ENCODE data around the gene SARNP.
"Not testable (repeated sequence)": the region's sequence is repeated elsewhere in the genome, so short reads cannot be mapped to it uniquely, and the experiment has no call there.

Gene SARNP

DNA sequence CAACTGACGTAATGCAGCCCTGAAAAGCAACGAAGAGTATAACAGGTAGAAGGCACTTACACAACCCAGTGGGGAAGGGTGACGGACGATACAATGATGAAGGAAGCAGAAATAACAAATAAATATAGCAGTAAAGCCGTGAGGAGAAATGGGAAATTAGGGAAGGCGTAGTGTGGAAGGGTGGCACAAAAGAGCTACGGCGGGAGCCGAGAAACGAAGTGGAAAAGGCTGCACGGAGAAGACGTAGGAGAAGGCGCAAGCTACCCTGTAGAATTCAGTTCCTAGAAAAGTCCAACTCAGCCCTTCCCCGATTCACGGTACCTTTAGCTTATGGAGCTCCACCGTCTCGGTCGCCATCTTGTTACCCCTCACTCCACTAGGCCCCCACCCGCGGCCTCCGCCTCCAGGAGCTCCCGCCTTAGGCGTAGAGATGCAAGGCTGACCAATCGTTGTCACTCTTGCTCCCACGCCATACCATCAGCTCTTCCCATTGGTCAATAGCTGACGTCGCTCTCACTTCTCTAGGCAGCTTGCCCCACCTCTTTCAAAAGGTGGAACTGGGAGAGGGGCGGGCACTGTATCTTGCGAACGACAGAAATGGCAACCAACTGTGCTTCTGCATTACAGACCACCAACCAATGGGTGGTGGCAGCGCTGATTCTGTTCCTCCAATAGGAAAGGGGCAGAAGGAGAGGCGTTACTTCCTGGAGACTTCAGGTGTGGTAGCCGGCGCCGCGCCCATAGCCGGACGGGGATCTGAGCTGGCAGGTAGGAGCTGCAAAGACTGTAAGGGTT is at the start of gene SARNP, which contains the start of gene ORMDL2:
TSS of gene SARNP (minus strand) at position 380 of the 795 bp plus-strand sequence. CDS start at position 357, 23 bp downstream.
TSS of gene ORMDL2 (plus strand) at position 697 of the 795 bp plus-strand sequence. CDS start 959 bp downstream, outside the sequence.
- DNase-seq: peak; percentile 93

DNA sequence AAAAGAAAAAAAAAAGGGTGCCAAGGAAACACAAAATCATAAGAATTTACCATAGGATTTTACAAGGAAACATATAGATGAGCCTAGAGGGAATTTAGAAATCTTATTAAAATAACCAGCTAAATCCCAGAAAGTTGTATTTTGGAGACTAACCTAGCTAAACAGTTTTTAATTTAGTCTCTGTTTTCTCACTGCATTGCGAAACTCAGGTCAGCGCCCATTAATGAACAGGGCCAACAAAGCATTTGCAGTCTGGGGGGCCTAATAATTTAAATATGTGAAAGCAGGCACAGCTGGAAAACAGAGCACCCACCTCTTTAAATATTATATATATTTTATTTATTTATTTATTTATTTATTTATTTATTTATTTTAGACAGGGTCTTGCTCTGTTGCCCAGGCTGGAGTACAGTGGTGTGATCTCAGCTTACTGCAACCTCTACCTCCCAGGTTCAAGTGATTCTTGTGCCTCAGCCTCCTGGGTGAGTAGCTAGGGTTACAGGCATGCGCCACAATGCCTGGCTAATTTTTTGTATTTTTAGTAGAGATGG is 49.0 kb upstream of the SARNP start:
- not testable (repeated sequence) for DNase-seq

GRCh38 chr12:55865327-55865726 is 47.8 kb upstream of the SARNP start:
- no peak for DNase-seq

DNA sequence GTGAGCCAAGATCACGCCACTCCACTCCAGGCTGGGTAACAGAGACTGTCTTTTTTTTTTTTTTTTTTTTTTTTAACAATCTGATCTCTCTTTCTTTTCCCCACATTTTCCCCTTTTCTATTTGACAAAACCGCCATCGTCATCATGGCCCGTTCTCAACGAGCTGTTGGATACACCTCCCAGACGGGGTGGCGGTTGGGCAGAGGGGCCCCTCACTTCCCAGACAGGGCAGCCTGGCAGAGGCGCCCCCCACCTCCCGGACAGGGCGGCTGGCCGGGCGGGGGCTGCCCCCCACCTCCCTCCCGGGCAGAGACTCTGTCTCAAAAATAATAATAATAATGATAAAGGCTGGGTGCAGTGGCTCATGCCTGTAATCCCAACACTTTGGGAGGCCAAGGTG is 45.4 kb upstream of the SARNP start:
- not testable (repeated sequence) for DNase-seq

DNA sequence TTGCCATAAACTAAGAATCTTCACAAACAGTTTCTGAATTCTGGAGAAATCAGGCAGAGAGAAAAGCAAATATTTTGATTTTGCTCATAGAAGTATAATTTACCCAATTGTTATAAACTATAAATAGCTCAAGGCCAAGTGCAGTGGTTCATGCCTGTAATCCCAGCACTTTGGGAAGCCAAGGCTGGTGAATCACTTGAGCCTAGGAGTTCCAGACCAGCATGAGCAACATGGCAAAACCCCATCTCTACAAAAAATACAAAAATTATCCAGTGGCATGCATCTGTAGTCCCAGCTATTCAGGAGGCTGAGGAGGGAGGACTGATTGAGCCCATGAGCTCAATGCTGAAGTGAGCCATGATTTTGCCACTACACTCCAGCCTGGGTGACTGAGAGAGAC is 44.8 kb upstream of the SARNP start:
- DNase-seq: no peak

DNA sequence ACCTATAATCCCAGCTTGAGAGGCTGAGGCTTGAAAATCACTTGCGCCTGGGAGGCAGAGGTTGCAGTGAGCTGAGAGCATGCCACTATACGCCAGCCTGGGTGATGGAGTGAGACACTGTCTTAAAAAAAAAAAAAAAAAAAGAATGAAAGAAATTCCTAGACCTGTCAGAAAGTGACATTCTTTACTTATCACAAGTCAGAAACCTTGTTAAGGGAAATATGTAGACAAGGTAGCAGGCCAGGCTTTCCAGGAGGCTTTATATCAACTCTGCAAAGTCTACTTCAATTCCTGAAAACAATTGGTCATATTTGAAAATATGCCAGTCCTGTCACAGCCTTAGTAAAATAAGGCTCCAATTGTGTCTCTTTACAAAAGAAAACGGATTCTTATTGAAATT is 44.3 kb upstream of the SARNP start:
- DNase-seq: no peak

DNA sequence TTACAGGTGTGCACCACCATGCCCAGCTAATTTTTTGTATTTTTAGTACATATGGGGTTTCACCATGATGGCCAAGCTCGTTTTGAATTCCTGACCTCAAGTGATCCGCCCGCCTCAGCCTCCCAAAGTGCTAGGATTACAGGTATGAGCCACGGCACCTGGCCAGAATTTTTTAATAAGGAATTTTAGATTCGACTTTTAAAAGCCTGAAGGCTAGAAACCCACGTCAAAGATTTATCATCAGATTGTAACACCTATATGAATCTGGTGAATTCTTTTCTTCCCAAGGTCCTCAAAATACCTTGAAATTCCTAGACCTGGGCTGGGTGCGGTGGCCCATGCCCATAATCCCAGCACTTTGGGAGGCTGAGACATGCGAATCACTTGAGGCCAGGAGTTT is 43.9 kb upstream of the SARNP start:
- DNase-seq: no peak

DNA sequence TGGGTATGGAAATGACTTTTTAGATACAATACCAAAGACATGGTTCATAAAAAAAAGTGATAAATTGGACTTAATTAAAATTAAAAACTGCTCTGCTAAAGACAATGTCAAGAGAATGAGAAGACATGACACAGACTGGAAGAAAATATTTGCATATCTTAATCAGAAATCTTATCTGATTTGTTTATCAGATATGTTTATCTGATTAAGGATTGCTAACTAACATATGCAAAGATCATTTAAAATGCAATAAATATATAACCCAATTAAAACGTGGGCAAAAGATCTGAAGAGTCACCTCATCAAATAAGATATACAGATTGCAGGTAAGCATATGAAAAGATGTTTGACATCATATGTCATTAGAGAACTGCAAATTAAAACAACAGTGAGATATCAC is 35.2 kb upstream of the SARNP start:
- no peak for DNase-seq

- DNase-seq: no peak
Measured at GRCh38 chr12:55850893-55851292, 33.4 kb upstream of the SARNP start.

DNA sequence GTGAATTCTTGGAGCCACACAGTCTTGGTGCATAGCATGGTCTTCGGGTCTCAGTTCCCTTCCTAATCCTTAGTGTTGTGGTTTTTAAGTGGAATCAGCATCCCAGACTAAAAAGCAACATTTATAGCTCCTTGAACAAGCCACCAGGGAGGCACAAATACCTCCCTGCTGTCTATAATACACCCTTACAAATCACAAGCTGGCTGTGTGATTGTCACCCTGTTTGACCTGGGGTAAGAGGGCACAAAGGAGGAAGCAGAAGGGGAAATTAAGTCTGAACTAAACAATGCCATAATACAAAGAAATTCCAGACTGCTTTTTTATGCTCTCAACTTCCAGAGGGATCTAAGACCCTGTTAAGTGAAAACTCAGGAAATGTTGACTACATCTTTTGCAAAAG is 32.9 kb upstream of the SARNP start:
- no peak for DNase-seq

- no peak for DNase-seq
Measured at GRCh38 chr12:55849616-55850343, 32.3 kb upstream of the SARNP start.

GRCh38 chr12:55847603-55848291 is 30.2 kb upstream of the SARNP start:
- DNase-seq: no peak

DNA sequence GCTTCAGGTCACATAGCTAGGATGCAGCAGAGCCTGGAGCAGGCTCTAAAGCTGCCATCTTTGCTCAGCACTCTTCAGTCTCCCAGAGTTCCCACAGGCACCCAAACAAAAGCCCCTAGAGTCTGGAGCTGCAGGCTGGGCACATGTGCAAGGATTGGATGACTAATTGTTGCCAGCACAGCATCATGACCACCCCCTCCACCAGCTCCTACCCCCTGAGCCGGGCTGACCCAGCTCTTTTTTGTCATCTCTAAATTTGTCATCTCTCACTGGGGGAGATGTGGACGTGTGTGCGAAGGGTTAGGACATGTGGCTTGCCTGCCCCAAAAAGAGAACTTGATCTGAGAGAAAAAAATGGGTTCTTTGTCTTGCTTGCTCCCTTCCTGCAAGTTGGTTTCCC is 29.5 kb upstream of the SARNP start:
- DNase-seq: no peak

- DNase-seq: no peak
Measured at GRCh38 chr12:55845785-55846496, 28.4 kb upstream of the SARNP start.

GRCh38 chr12:55845361-55845760 is 27.8 kb upstream of the SARNP start:
- DNase-seq: no peak

- no peak for DNase-seq
Measured at GRCh38 chr12:55844961-55845360, 27.4 kb upstream of the SARNP start.

DNA sequence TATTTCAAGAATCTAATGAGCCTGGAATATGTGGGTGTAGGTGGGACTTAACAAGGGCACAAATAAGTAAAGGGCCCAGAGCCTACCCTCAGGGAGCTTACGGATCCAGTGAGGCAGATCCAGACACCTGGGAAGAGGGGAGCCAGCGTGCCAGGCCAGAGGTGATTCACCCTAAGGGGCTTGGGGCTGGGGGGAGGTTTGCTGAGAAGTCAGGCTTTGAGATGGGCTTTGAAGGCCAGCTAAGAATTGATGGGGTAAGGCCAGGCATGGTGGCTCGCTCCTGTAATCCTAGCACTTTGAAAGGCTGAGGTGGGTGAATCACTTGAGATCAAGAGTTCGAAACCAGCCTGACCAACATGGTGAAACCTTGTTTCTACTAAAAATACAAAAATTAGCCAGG is 25.9 kb upstream of the SARNP start:
- no peak for DNase-seq

DNA sequence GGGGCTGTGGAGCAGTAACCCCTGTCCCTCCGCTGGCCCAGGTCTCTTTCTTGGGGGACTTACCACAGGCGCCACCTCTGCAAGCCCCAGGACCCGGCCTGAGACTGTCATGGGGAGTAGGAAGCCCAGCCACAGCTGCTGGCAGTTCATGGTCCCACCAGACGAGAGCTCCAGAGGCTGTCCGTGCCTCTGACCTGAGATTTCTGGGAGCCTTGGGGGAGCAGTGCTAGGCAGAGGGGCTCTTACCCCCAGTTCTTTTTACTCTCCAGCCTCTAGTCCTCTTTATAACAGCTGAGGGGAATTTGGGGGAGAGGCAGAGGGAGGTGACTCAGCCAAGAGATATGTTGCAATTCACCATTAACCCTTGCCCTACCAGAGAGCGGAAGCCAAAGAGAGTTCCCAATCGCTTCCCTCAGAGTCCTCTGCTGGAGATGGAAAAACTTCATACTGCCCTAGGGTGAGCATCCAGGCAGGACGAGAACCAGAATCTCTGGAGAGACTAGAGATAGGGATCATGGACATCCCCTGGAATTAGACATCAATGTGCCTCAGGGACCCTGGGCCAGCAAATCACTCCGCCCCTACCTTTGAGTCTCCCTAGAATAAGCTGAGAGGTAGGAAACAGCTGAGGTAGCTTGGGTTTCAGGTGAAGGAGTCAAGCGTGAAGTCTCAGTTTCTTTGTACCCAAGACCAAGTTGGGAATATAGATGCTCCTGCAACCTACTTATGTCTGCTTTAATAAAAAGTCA is 25.3 kb upstream of the SARNP start, which contains the start of gene MMP19:
TSS of gene MMP19 (minus strand) at position 256 of the 749 bp plus-strand sequence. CDS start at position 150, 106 bp downstream.
- no peak for DNase-seq

DNA sequence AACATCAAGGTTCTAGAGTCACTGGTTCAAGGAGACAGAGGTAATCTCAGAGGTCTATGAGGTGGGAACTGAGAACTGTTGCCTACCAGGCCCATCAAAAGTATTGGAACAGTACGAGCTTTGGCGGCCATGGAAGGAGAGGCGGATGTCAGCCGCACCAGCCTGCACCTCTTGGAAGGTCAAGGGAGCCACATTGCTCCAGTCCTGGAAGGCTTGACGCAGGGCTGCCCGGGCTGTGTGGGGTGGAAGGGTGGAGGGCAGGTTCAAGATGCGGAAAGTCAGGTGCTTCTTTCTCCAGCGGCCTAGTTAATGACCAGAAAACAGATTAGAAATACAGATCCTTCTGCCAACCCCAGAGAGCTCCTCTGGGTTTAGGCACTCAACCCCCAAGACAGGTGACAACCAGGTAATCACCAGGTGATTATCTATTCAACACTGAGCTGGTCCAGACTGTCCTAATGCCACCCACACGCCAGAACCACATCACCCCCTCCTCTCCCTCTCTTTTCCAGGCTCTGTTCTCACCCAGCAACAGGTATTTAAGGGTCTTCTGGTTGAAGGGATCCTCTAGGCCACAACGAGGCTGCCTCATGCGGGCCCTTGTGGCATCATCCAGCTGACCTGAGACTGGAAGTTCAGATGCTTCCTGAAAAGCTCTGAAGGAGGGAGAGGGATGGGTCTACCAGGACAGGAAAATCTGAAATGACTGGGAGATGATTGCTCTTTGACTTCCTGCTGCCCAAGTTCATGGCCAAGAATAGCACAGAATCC is 23.2 kb upstream of the SARNP start:
- DNase-seq: no peak

DNA sequence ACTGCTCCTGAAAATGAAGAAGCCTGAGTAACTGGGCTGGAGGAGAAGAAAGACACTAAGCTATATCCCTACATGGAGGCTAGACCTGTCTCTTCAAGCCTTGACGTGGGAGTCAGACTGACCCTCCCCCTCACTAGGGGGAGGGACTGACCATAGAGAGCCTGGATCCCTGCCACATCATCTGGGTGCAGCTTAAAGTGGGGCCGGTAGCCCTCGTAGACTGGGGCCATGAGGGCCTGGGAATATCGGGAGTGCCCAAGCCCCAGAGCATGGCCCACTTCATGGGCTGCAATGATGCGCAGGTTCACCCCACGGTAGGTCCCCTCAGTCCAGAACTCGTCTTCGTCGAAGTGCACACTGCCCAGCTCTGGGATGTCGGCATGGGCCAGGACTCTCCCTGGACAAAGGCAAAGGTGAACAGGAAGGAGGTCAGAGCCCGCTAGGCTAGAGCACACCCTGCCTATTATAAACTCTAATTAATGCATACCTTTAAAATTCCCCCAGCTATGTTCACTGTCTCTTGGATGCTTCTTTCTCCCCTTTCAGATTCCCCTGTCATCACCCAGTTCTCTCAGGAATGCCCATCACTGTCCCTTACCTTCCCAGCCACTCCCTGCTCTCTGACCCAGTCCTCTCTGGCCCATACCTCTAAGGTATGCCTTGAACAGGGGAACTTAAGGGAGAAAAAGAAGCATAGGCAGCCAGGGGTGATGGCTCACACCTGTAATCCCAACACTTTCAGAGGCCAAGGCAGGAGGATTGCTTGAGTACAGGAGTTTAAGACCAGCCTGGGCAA is 22.0 kb upstream of the SARNP start:
- DNase-seq: no peak
